SK-N-SH (cell line): ENCODE data around the gene CCDC121. TPM values are rescaled to one million over a fixed set of nuclear protein-coding genes. Genes with fewer than 3 reads are reported as not detected.
A peak's percentile ranks its signal among the peaks of the same experiment; 100 is the strongest.

ENCODE experiments used
- CTCF ChIA-PET: fragments of 300-600, 350-600 bp; formaldehyde crosslinking; extraction: SDS; loops from one replicate; lab custom pipeline; 2021; lab: Yijun Ruan, JAX
- POLR2A ChIA-PET: fragments of 350-600 bp; sonication (Branson Sonifier 250); formaldehyde crosslinking; extraction: SDS; loops from one replicate; lab custom pipeline; 2020; ENCODE audit warnings: antibody characterized with exemption, inconsistent platforms; lab: Yijun Ruan, JAX
- DNase-seq: peaks from one replicate; pipeline ENCODE4 v3.0.0; 2012
- H2AFZ ChIP-seq: fragments of 200-600 bp; sonication (generic); 2 replicates; pipeline ENCODE4 v1.8.1; 2016; ENCODE audit warnings: antibody characterized with exemption, mild to moderate bottlenecking, low read depth
- H3F3A ChIP-seq: fragments of 200-600 bp; sonication (generic); replicated peaks from 2 replicates; pipeline ENCODE3; 2016; ENCODE audit warnings: antibody characterized with exemption, mild to moderate bottlenecking; ENCODE audit not compliant: insufficient read depth
- H3K27ac ChIP-seq, 2 experiments: fragments of 200-500 bp in 1 of 2; fragments of 200-600 bp in 1 of 2; sonication (Bioruptor generic) in 1 of 2; sonication (generic), shearing (Covaris generic) in 1 of 2; 2 replicates each; pipeline versions ENCODE4 v1.5.1 to v1.6.1; 2014 to 2016; ENCODE audit warnings: low read depth in 2 of 2, inconsistent platforms in 1 of 2, low read length in 1 of 2, mild to moderate bottlenecking in 1 of 2, mixed read lengths in 1 of 2
- H3K27me3 ChIP-seq: fragments of 200-600 bp; sonication (generic), shearing (Covaris generic); 2 replicates; pipeline ENCODE4 v1.6.1; 2016; ENCODE audit warnings: mixed run types; ENCODE audit not compliant: insufficient read depth
- H3K36me3 ChIP-seq, 2 experiments: fragments of 200-500 bp in 1 of 2; fragments of 200-600 bp in 1 of 2; sonication (Bioruptor generic) in 1 of 2; sonication (generic) in 1 of 2; replicated peaks in 1 of 2; 2 replicates each; pipeline versions ENCODE3 to v1.5.1; 2014 to 2016; ENCODE audit warnings: low read length in 1 of 2, mild to moderate bottlenecking in 1 of 2; ENCODE audit not compliant: insufficient read depth in 2 of 2, control insufficient read depth in 1 of 2
- H3K4me1 ChIP-seq, 2 experiments: fragments of 200-500 bp in 1 of 2; fragments of 200-600 bp in 1 of 2; sonication (Bioruptor generic) in 1 of 2; sonication (generic), shearing (Covaris generic) in 1 of 2; 2 replicates each; pipeline versions ENCODE4 v1.5.1 to v1.6.1; 2014 to 2016; ENCODE audit warnings: low read depth in 1 of 2, low read length in 1 of 2, mixed run types in 1 of 2; ENCODE audit not compliant: insufficient read depth in 2 of 2, control insufficient read depth in 1 of 2
- H3K4me2 ChIP-seq: fragments of 200-600 bp; sonication (generic), shearing (Covaris generic); 2 replicates; pipeline ENCODE4 v1.6.1; 2017; ENCODE audit warnings: mixed run types
- H3K4me3 ChIP-seq, 2 experiments: fragments of 200-500 bp in 1 of 2; fragments of 200-600 bp in 1 of 2; sonication (Bioruptor generic) in 1 of 2; sonication (generic), shearing (Covaris generic) in 1 of 2; 2 replicates each; pipeline versions ENCODE4 v1.5.1 to v1.8.1; 2014 to 2016; ENCODE audit warnings: low read depth in 2 of 2, inconsistent platforms in 1 of 2, low read length in 1 of 2, mild to moderate bottlenecking in 1 of 2, mixed read lengths in 1 of 2, moderate library complexity in 1 of 2
- H3K79me2 ChIP-seq: fragments of 200-600 bp; sonication (generic); 2 replicates; pipeline ENCODE4 v1.8.1; 2017; ENCODE audit warnings: mild to moderate bottlenecking; ENCODE audit not compliant: insufficient read depth
- H3K9ac ChIP-seq: fragments of 200-600 bp; sonication (generic); 2 replicates; pipeline ENCODE4 v1.6.1; 2017; ENCODE audit warnings: mixed run types
- H3K9me2 ChIP-seq: fragments of 200-600 bp; sonication (generic); 2 replicates; pipeline ENCODE4 v1.6.1; 2017; ENCODE audit warnings: mixed run types
- H3K9me3 ChIP-seq: fragments of 200-600 bp; sonication (generic); 2 replicates; pipeline ENCODE4 v1.6.1; 2017; ENCODE audit warnings: mixed run types, mild to moderate bottlenecking, moderate library complexity
- H4K20me1 ChIP-seq: fragments of 200-600 bp; sonication (generic); 2 replicates; pipeline ENCODE4 v1.6.1; 2017; ENCODE audit warnings: mild to moderate bottlenecking, mixed run types; ENCODE audit not compliant: insufficient read depth
- CTCF ChIP-seq: fragments of 200-600 bp; sonication (generic); IDR thresholded peaks from 2 replicates; pipeline ENCODE4 v1.6.1; 2017; ENCODE audit warnings: antibody characterized with exemption, mild to moderate bottlenecking, moderate library complexity
- ELF1 ChIP-seq: IDR thresholded peaks from 2 replicates; pipeline ENCODE4 v1.4.0; 2012
- FOSL2 ChIP-seq: IDR thresholded peaks from 2 replicates; pipeline ENCODE4 v1.4.0; 2012; ENCODE audit warnings: low read depth, mild to moderate bottlenecking, moderate library complexity, borderline replicate concordance
- FOXM1 ChIP-seq: IDR thresholded peaks from 2 replicates; pipeline ENCODE4 v1.4.0; 2012; ENCODE audit warnings: low read depth, mild to moderate bottlenecking
- MAX ChIP-seq: IDR thresholded peaks from 2 replicates; pipeline ENCODE4 v1.4.0; 2012; ENCODE audit warnings: low read depth
- NRF1 ChIP-seq: IDR thresholded peaks from 2 replicates; pipeline ENCODE4 v1.6.1; 2012; ENCODE audit warnings: low read depth, mild to moderate bottlenecking, low read length
- PBX3 ChIP-seq: IDR thresholded peaks from 2 replicates; pipeline ENCODE4; 2012
- RAD21 ChIP-seq: IDR thresholded peaks from 2 replicates; pipeline ENCODE4 v1.6.1; 2012; ENCODE audit warnings: mild to moderate bottlenecking, low read length
- RCOR1 ChIP-seq: fragments of 150-350 bp; IDR thresholded peaks from 2 replicates; pipeline ENCODE4 v1.6.1; 2017; ENCODE audit warnings: antibody characterized with exemption, low read length
- REST ChIP-seq: IDR thresholded peaks from 2 replicates; pipeline ENCODE4 v1.6.1; 2012; ENCODE audit warnings: mild to moderate bottlenecking, low read depth, low read length, moderate library complexity
- RFX5 ChIP-seq: IDR thresholded peaks from 2 replicates; pipeline ENCODE4 v1.6.1; 2012; ENCODE audit warnings: mild to moderate bottlenecking, improper control_type of control experiment, low read length
- SIN3A ChIP-seq: IDR thresholded peaks from 2 replicates; pipeline ENCODE4 v1.6.1; 2012; ENCODE audit warnings: low read depth, mild to moderate bottlenecking, low read length, moderate library complexity, borderline replicate concordance
- SMC3 ChIP-seq: IDR thresholded peaks from 2 replicates; pipeline ENCODE4 v1.6.1; 2012; ENCODE audit warnings: low read depth, low read length, improper control_type of control experiment
- TAF1 ChIP-seq: IDR thresholded peaks from 2 replicates; pipeline ENCODE4 v1.6.1; 2012; ENCODE audit warnings: low read depth, mild to moderate bottlenecking, low read length, moderate library complexity, borderline replicate concordance
- USF1 ChIP-seq: IDR thresholded peaks from 2 replicates; pipeline ENCODE4 v1.4.0; 2012; ENCODE audit warnings: low read depth, borderline replicate concordance
- ZBTB33 ChIP-seq: IDR thresholded peaks from 2 replicates; pipeline ENCODE4 v1.4.0; 2012; ENCODE audit warnings: low read depth, borderline replicate concordance
- WGBS: methylation state at CpG from one replicate; pipeline ENCODE4 v1.1.6; 2017; ENCODE audit warnings: low lambda C conversion rate; 5-methylcytosine and 5-hydroxymethylcytosine counted together
- polyA plus RNA-seq, 3 experiments: library from polyadenylated mRNA; depleted of rRNA; stranded (reverse); fragments of >200 nt; gene quantifications; 2 replicates each; pipeline ENCODE4 v1.2.3, GENCODE V29; 2012

CCDC121 gene
- polyA plus RNA-seq, 1 of the 3 experiments (the other 2 are of a cell fraction): 2.3 TPM

GRCh38 chr2:27664622-27665363, 36.0 kb upstream of the CCDC121 start:
- CTCF ChIA-PET: interaction anchor here (0.6 to 8.1 kb wide), 6 partner anchors 16 to 256 kb away, joined by 3 to 146 read pairs (median 4); no protein-coding TSS in a partner anchor
- TF ChIP-seq SMC3 (no peak), PBX3 (no peak), RAD21 (no peak), TAF1 (no peak), NRF1 (no peak), RCOR1 (no peak), RFX5 (no peak), CTCF (no peak), SIN3A (no peak), USF1 (no peak), ZBTB33 (no peak), FOSL2 (no peak), MAX (no peak), FOXM1 (no peak), REST (no peak), ELF1 (no peak)
- peaks cover 49% of the 10 kb centered on the region for H3K79me2 ChIP-seq

More at GRCh38 chr2:27664622-27665363, 36.0 kb upstream of the CCDC121 start:
- Histone ChIP-seq H3K27ac (no peak overlapping the region), H2AFZ (peak overlapping the region; percentile 93), H3K4me1 (peaks cover 16 to 24% of the 10 kb centered on the region in 2 experiments; a peak in 3 of 4 replicates), H3K9ac (peak overlapping the region; percentile 85), H3F3A (no peaks in the 10 kb centered on the region), H3K27me3 (no peaks in the 10 kb centered on the region), H3K4me3 (peak overlapping the region; percentile 91 to 99), H3K9me3 (no peaks in the 10 kb centered on the region), H3K4me2 (peak overlapping the region; percentile 99), H3K36me3 (peaks cover 41 to 51% of the 10 kb centered on the region in 2 experiments), H4K20me1 (no peaks in the 10 kb centered on the region), H3K9me2 (no peaks in the 10 kb centered on the region)
- WGBS: 80% methylated on average over 16 of the region's 16 CpGs
- POLR2A ChIA-PET: interaction anchor here (1.6 to 1.8 kb wide), 2 partner anchors 82 to 236 kb away, joined by 6 read pairs; partner anchors contain the start of genes NRBP1 and ZNF512
- DNase-seq: no peak
